ENCODE measurements around the gene TMPRSS7. TPM values are rescaled to one million over a fixed set of nuclear protein-coding genes. Genes with fewer than 3 reads are reported as not detected.

TMPRSS7 gene
- total RNA-seq, 1 donor from 2014 or later, result 0.15 TPM

GRCh38 chr3:112074006-112074405 is 39.5 kb downstream of the TMPRSS7 start:
- Histone ChIP-seq H3K36me3 (no peaks in the 10 kb centered on the region), H3K4me1 (no peaks in the 10 kb centered on the region), H3K4me3 (no peak overlapping the region), H3K27me3 (ENCODE audit: low read depth) (no peaks in the 10 kb centered on the region), H3K27ac (no peak overlapping the region), H3K9me3 (no peaks in the 10 kb centered on the region)
- ATAC-seq, result no peak
- no peak for TF ChIP-seq CTCF (IDR thresholded peaks at IDR 0.05)
- intact Hi-C loops (cut with DNase I), result no loop called here
- DNase-seq, result no peak

GRCh38 chr3:112074616-112075497 is 40.3 kb downstream of the TMPRSS7 start:
- Histone ChIP-seq H3K9me3 (no peaks in the 10 kb centered on the region), H3K4me3 (no peak overlapping the region), H3K36me3 (no peaks in the 10 kb centered on the region), H3K27me3 (ENCODE audit: low read depth) (no peaks in the 10 kb centered on the region), H3K27ac (peak overlapping the region; percentile 46), H3K4me1 (no peaks in the 10 kb centered on the region)
- DNase-seq, result peak; percentile 68
- ATAC-seq, result peak; percentile 97 to 98
- intact Hi-C loops (cut with DNase I), result no loop called here
- TF ChIP-seq CTCF (IDR thresholded peaks at IDR 0.05), result no peak

- no peaks in the 10 kb centered on the region for H3K4me1 ChIP-seq
- H3K4me3 ChIP-seq, result no peak overlapping the region
- H3K36me3 ChIP-seq, result no peaks in the 10 kb centered on the region
- intact Hi-C loops (cut with DNase I), result no loop called here
- no peaks in the 10 kb centered on the region for H3K9me3 ChIP-seq
- H3K27me3 ChIP-seq (ENCODE audit: low read depth), result no peaks in the 10 kb centered on the region
- TF ChIP-seq CTCF (IDR thresholded peaks at IDR 0.05), result no peak
- ATAC-seq, result no peak
- no peak overlapping the region for H3K27ac ChIP-seq
- no peak for DNase-seq
Measured at GRCh38 chr3:112078125-112079083, 43.9 kb downstream of the TMPRSS7 start.

GRCh38 chr3:112083239-112083638 is 48.7 kb downstream of the TMPRSS7 start:
- H3K36me3 ChIP-seq, result no peaks in the 10 kb centered on the region
- H3K4me1 ChIP-seq, result peaks cover 5% of the 10 kb centered on the region
- H3K4me3 ChIP-seq, result no peak overlapping the region
- no peaks in the 10 kb centered on the region for H3K27me3 ChIP-seq (ENCODE audit: low read depth)
- no peaks in the 10 kb centered on the region for H3K9me3 ChIP-seq
- intact Hi-C loops (cut with DNase I), result no loop called here
- ATAC-seq (peak in 1 of 2 donors; percentile 14), DNase-seq (no peak)
- TF ChIP-seq CTCF (IDR thresholded peaks at IDR 0.05), result no peak
- H3K27ac ChIP-seq, result no peak overlapping the region

GRCh38 chr3:112084980-112085705 is 50.6 kb downstream of the TMPRSS7 start:
- Histone ChIP-seq H3K27ac (no peak overlapping the region), H3K9me3 (no peaks in the 10 kb centered on the region), H3K27me3 (ENCODE audit: low read depth) (no peaks in the 10 kb centered on the region), H3K4me3 (no peak overlapping the region), H3K36me3 (no peaks in the 10 kb centered on the region), H3K4me1 (peaks cover 5% of the 10 kb centered on the region)
- intact Hi-C loops (cut with DNase I), result no loop called here
- TF ChIP-seq CTCF (IDR thresholded peaks at IDR 0.05), result no peak
- peak in 1 of 2 donors; percentile 2 for ATAC-seq
- DNase-seq, result no peak

Measured in lower lobe of right lung (tissue), 2 donors.